Neural cell (in vitro differentiated cells): ENCODE measurements around the gene EHMT2.

ENCODE experiments used
- EP300 ChIP-seq: fragments of 450-650 bp; conservative IDR thresholded peaks from 2 replicates; pipeline ENCODE4 v1.6.1; 2014; ENCODE audit warnings: antibody characterized with exemption, mild to moderate bottlenecking, moderate library complexity; ENCODE audit not compliant: poor library complexity, severe bottlenecking
- EZH2 ChIP-seq: fragments of 200-600, 300-800 bp; shearing (Covaris generic), sonication (generic); IDR thresholded peaks from 2 replicates; pipeline ENCODE4 v1.6.1; 2014; ENCODE audit warnings: antibody characterized with exemption, low read length, borderline replicate concordance, mild to moderate bottlenecking; ENCODE audit not compliant: insufficient read depth, poor library complexity, severe bottlenecking
- MXI1 ChIP-seq: fragments of 450-650 bp; conservative IDR thresholded peaks from 2 replicates; pipeline ENCODE4 v1.6.1; 2014; ENCODE audit warnings: antibody characterized with exemption, mild to moderate bottlenecking; ENCODE audit not compliant: poor library complexity, severe bottlenecking
- POLR2AphosphoS5 ChIP-seq: IDR thresholded peaks from 2 replicates; pipeline ENCODE4 v1.6.1; 2012
- RAD21 ChIP-seq: fragments of 450-650 bp; conservative IDR thresholded peaks from 2 replicates; pipeline ENCODE4 v1.6.1; 2014; ENCODE audit warnings: antibody characterized with exemption, mild to moderate bottlenecking, moderate library complexity
- SMC3 ChIP-seq: fragments of 450-650 bp; conservative IDR thresholded peaks from 2 replicates; pipeline ENCODE4 v1.6.1; 2014; ENCODE audit warnings: antibody characterized with exemption, mild to moderate bottlenecking, moderate library complexity; ENCODE audit not compliant: poor library complexity
- TAF1 ChIP-seq: IDR thresholded peaks from 2 replicates; pipeline ENCODE4 v1.6.1; 2012; ENCODE audit warnings: low read depth
- TF ChIP-seq, protein P1 (sequence below): fragments of 450-650 bp; IDR thresholded peaks from 2 replicates; pipeline ENCODE4 v1.5.1; 2014; ENCODE audit warnings: antibody characterized with exemption, mild to moderate bottlenecking, moderate library complexity; ENCODE audit not compliant: poor library complexity, severe bottlenecking
- TF ChIP-seq, protein P2 (sequence below): IDR thresholded peaks from 2 replicates; pipeline ENCODE4 v1.6.1; 2012; ENCODE audit warnings: borderline replicate concordance

DNA sequence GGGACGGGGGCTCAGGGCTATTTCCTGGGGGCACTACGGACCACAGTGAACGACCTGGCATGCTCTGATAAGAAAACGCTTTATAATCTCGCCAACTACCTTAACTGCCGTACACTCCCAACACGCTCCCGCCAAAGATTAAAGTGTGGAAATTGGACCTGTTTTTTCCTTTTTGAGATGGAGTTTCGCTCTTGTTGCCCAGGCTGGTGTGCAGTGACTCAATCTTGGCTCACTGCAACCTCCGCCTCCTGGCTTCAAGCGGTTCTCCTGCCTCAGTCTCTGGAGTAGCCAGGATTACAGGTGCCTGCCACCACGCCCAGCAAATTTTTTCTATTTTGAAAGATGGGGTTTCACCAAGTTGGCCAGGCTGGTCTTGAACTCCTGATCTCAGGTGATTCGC lies 18.4 kb downstream of the EHMT2 start:
- TF ChIP-seq EP300 (no peak), POLR2AphosphoS5 (no peak), SMC3 (no peak), RAD21 (no peak), MXI1 (no peak), EZH2 (no peak), TAF1 (no peak)
- TF ChIP-seq, protein P1, sequence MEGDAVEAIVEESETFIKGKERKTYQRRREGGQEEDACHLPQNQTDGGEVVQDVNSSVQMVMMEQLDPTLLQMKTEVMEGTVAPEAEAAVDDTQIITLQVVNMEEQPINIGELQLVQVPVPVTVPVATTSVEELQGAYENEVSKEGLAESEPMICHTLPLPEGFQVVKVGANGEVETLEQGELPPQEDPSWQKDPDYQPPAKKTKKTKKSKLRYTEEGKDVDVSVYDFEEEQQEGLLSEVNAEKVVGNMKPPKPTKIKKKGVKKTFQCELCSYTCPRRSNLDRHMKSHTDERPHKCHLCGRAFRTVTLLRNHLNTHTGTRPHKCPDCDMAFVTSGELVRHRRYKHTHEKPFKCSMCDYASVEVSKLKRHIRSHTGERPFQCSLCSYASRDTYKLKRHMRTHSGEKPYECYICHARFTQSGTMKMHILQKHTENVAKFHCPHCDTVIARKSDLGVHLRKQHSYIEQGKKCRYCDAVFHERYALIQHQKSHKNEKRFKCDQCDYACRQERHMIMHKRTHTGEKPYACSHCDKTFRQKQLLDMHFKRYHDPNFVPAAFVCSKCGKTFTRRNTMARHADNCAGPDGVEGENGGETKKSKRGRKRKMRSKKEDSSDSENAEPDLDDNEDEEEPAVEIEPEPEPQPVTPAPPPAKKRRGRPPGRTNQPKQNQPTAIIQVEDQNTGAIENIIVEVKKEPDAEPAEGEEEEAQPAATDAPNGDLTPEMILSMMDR = no peak
- TF ChIP-seq, protein P2, sequence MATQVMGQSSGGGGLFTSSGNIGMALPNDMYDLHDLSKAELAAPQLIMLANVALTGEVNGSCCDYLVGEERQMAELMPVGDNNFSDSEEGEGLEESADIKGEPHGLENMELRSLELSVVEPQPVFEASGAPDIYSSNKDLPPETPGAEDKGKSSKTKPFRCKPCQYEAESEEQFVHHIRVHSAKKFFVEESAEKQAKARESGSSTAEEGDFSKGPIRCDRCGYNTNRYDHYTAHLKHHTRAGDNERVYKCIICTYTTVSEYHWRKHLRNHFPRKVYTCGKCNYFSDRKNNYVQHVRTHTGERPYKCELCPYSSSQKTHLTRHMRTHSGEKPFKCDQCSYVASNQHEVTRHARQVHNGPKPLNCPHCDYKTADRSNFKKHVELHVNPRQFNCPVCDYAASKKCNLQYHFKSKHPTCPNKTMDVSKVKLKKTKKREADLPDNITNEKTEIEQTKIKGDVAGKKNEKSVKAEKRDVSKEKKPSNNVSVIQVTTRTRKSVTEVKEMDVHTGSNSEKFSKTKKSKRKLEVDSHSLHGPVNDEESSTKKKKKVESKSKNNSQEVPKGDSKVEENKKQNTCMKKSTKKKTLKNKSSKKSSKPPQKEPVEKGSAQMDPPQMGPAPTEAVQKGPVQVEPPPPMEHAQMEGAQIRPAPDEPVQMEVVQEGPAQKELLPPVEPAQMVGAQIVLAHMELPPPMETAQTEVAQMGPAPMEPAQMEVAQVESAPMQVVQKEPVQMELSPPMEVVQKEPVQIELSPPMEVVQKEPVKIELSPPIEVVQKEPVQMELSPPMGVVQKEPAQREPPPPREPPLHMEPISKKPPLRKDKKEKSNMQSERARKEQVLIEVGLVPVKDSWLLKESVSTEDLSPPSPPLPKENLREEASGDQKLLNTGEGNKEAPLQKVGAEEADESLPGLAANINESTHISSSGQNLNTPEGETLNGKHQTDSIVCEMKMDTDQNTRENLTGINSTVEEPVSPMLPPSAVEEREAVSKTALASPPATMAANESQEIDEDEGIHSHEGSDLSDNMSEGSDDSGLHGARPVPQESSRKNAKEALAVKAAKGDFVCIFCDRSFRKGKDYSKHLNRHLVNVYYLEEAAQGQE = no peak
